Measurements from ENCODE around the gene ZNF740. TPM values are rescaled to one million over a fixed set of nuclear protein-coding genes. Genes with fewer than 3 reads are reported as not detected.

The ZNF740 gene
- total RNA-seq, 1 experiment from 2014 or later, result 49.7 TPM

GRCh38 chr12:53180931-53181645, 566 bp downstream of the ZNF740 start:
- no peaks in the 10 kb centered on the region for H3K9me2 ChIP-seq (ENCODE audit: insufficient read depth)
- ChIA-PET CTCF (interaction anchor here (0.6 to 2.9 kb wide), 11 partner anchors 10 to 141 kb away, joined by 3 to 13 read pairs (median 5); partner anchors contain the start of genes AAAS and MYG1), POLR2A (interaction anchor here (0.7 to 2.0 kb wide), 12 partner anchors 9 to 966 kb away, joined by 3 to 8 read pairs (median 4); partner anchors contain the start of genes AAAS, EIF4B, PFDN5 and SPRYD3), RAD21 (ENCODE audit: low non-redundant PET in 1 of 2, low total read pairs in 2 of 2, uncharacterized antibody in 2 of 2, unreplicated experiment in 2 of 2) (interaction anchor here in 1 of 2 experiments (0.9 to 1.2 kb wide), 2 partner anchors 22 to 140 kb away, joined by 3 to 7 read pairs; partner anchors contain the start of gene AAAS)
- no TSS peak for BruUV-seq (replicated peaks)
- H3K27ac ChIP-seq (ENCODE audit: low read depth, low read length), result peak overlapping the region; percentile 85
- H4K20me1 ChIP-seq (ENCODE audit: insufficient read depth), result no peaks in the 10 kb centered on the region
- peaks cover 34% of the 10 kb centered on the region for H3K79me2 ChIP-seq (ENCODE audit: insufficient read depth, low read length)
- DNase-seq (ENCODE audit: low read depth, low spot score), result peak; percentile 44
- H3K27me3 ChIP-seq (ENCODE audit: insufficient read depth, low read length), result no peaks in the 10 kb centered on the region
- intact Hi-C loops (cut with micrococcal nuclease), result no loop called here
- peaks cover 29 to 36% of the 10 kb centered on the region in 2 experiments; a peak in 3 of 4 replicates for H3K36me3 ChIP-seq (ENCODE audit: control insufficient read depth in 1 of 2, insufficient read depth in 2 of 2, low read length in 2 of 2)
- peak; percentile 77 for ATAC-seq
- H3K4me2 ChIP-seq (ENCODE audit: low read length), result peak overlapping the region; percentile 92
- H3K9me3 ChIP-seq (ENCODE audit: control insufficient read depth in 1 of 2, insufficient read depth in 1 of 2, low read depth in 1 of 2, low read length in 2 of 2), result no peaks in the 10 kb centered on the region
- H3K4me1 ChIP-seq (ENCODE audit: control insufficient read depth in 1 of 2, insufficient read depth in 2 of 2, low read length in 2 of 2), result peaks cover 15 to 27% of the 10 kb centered on the region in 2 experiments
- H3K4me3 ChIP-seq (replicated peaks in 1 of 2; ENCODE audit: low read depth in 1 of 2, low read length in 2 of 2), result peak overlapping the region; percentile 78 to 86
- TF ChIP-seq POLR2AphosphoS5 (IDR thresholded peaks at IDR 0.05; ENCODE audit: low read depth, low read length) (peak; percentile 64; the same call in 1 of the 2 replicates), CEBPB (IDR thresholded peaks at IDR 0.05; ENCODE audit: low read depth) (no peak)
- H3K9ac ChIP-seq (ENCODE audit: low read length), result peak overlapping the region; percentile 95
- H2AFZ ChIP-seq (ENCODE audit: low read depth, low read length, poor library complexity, severe bottlenecking), result no peak overlapping the region

- H3K9ac ChIP-seq (ENCODE audit: low read length), result peak overlapping the region; percentile 95
- no peaks in the 10 kb centered on the region for H4K20me1 ChIP-seq (ENCODE audit: insufficient read depth)
- peak overlapping the region; percentile 92 for H3K4me2 ChIP-seq (ENCODE audit: low read length)
- H3K27ac ChIP-seq (ENCODE audit: low read depth, low read length), result peak overlapping the region; percentile 85
- DNase-seq (ENCODE audit: low read depth, low spot score) (no peak), ATAC-seq (no peak)
- POLR2A ChIA-PET, result interaction anchor here (2.0 kb wide), 1 partner anchor 134 kb away, joined by 8 read pairs; no protein-coding TSS in a partner anchor
- no peaks in the 10 kb centered on the region for H3K9me3 ChIP-seq (ENCODE audit: control insufficient read depth in 1 of 2, insufficient read depth in 1 of 2, low read depth in 1 of 2, low read length in 2 of 2)
- H3K4me1 ChIP-seq (ENCODE audit: control insufficient read depth in 1 of 2, insufficient read depth in 2 of 2, low read length in 2 of 2), result peaks cover 15 to 27% of the 10 kb centered on the region in 2 experiments
- H3K4me3 ChIP-seq (replicated peaks in 1 of 2; ENCODE audit: low read depth in 1 of 2, low read length in 2 of 2), result peak overlapping the region; percentile 78 to 86
- intact Hi-C loops (cut with micrococcal nuclease), result no loop called here
- BruUV-seq (replicated peaks), result no TSS peak
- TF ChIP-seq, protein P1, sequence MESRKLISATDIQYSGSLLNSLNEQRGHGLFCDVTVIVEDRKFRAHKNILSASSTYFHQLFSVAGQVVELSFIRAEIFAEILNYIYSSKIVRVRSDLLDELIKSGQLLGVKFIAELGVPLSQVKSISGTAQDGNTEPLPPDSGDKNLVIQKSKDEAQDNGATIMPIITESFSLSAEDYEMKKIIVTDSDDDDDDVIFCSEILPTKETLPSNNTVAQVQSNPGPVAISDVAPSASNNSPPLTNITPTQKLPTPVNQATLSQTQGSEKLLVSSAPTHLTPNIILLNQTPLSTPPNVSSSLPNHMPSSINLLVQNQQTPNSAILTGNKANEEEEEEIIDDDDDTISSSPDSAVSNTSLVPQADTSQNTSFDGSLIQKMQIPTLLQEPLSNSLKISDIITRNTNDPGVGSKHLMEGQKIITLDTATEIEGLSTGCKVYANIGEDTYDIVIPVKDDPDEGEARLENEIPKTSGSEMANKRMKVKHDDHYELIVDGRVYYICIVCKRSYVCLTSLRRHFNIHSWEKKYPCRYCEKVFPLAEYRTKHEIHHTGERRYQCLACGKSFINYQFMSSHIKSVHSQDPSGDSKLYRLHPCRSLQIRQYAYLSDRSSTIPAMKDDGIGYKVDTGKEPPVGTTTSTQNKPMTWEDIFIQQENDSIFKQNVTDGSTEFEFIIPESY (IDR thresholded peaks at IDR 0.05; ENCODE audit: extremely low read depth, insufficient replicate concordance, low read length), result no peak
- RAD21 ChIA-PET (ENCODE audit: low non-redundant PET in 1 of 2, low total read pairs in 2 of 2, uncharacterized antibody in 2 of 2, unreplicated experiment in 2 of 2), result no interaction called here
- H2AFZ ChIP-seq (ENCODE audit: low read depth, low read length, poor library complexity, severe bottlenecking), result no peak overlapping the region
- H3K36me3 ChIP-seq (ENCODE audit: control insufficient read depth in 1 of 2, insufficient read depth in 2 of 2, low read length in 2 of 2), result peaks cover 38 to 45% of the 10 kb centered on the region in 2 experiments; a peak in 3 of 4 replicates
- H3K9me2 ChIP-seq (ENCODE audit: insufficient read depth), result no peaks in the 10 kb centered on the region
- no peaks in the 10 kb centered on the region for H3K27me3 ChIP-seq (ENCODE audit: insufficient read depth, low read length)
- CTCF ChIA-PET, result no interaction called here
- H3K79me2 ChIP-seq (ENCODE audit: insufficient read depth, low read length), result peaks cover 34% of the 10 kb centered on the region
These were observed 1.4 kb downstream of the ZNF740 start for GRCh38 chr12:53181935-53182334.
